Activated T-cell treated with anti-CD3 and anti-CD28 coated beads, Interleukin-2, amount 50 U/mL, for 72 hours (primary cell): ENCODE measurements around the gene BSG. TPM values are rescaled to one million over a fixed set of nuclear protein-coding genes. Genes with fewer than 3 reads are reported as not detected.

Experiments used
- ATAC-seq, 2 donors: fragments of 150-1000 bp; cut with Tn5 transposase; replicated peaks in 1 of 2; 2 replicates each; pipeline ENCODE4 v1.10.0; 2021; ENCODE audit warnings: moderate library complexity in 2 of 2, mild to moderate bottlenecking in 1 of 2
- DNase-seq, 2 donors: peaks; one replicate each; pipeline ENCODE4 v3.0.0; 2021 to 2022; ENCODE audit warnings: mixed read lengths in 1 of 2
- H3K27ac Mint-ChIP-seq: one replicate; pipeline ENCODE4 v1.8.0; 2022; ENCODE audit warnings: mild to moderate bottlenecking, moderate library complexity, mixed read lengths
- H3K27me3 Mint-ChIP-seq: one replicate; pipeline ENCODE4 v1.8.0; 2022; ENCODE audit warnings: low read depth, mixed read lengths
- H3K36me3 Mint-ChIP-seq, 2 donors: one replicate each; pipeline ENCODE4 v1.8.0; 2022; ENCODE audit warnings: mixed read lengths in 2 of 2, mild to moderate bottlenecking in 1 of 2; ENCODE audit not compliant: insufficient read depth in 2 of 2
- H3K4me1 Mint-ChIP-seq: one replicate; pipeline ENCODE4 v1.8.0; 2022; ENCODE audit warnings: low read depth, mixed read lengths
- H3K4me3 Mint-ChIP-seq, 2 donors: one replicate each; pipeline ENCODE4 v1.8.0; 2022; ENCODE audit warnings: mild to moderate bottlenecking in 2 of 2, mixed read lengths in 2 of 2, moderate library complexity in 2 of 2
- H3K9me3 Mint-ChIP-seq, 2 donors: one replicate each; pipeline ENCODE4 v1.8.0; 2022; ENCODE audit warnings: mixed read lengths in 2 of 2
- total RNA-seq, 2 donors: library from RNA; stranded (reverse); gene quantifications; one replicate each; pipeline ENCODE4 v1.2.3, GENCODE V29; 2022

Gene BSG
- total RNA-seq, 2 donors from 2014 or later, result 144 to 162 TPM

DNA sequence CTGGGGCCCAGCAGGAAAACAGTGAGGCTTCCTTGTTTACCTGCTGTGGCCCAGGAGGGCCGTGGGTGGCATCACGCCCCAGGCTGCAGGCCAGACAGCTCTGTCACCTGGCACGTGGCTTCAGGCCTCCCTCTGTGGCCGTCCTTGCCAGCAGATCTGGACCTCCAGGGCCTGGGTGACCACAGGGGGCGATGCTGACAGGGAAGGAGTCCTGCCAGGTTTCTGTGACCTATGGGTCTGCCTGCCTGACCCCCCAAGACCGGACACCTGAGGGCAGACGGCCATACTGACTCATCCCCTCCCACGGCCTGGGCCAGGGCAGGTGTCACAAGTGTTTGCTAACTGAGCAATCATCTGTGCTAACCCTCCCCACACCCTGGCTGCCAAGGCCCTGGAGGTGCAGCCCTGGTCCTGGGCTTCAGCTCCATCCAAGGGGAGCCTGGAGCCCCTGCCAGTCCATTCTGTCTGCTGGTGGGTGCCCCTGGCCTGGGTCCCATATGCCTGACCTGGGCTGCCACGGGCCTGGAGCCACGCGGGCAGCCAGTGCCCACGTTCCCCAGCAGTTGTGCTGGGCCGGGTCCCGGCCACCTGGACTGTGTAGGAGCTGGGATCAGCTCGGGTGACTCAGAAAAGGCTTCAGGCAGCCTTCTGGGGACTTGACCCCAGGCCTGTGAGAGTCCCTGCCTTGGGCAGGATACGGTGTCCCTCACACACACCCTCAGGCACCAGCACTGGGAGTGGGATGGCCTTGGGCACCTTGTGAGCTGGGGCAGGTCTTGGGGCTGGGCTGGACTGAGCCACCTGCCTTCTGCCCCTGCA lies 37.2 kb upstream of the BSG start:
- Mint-ChIP-seq H3K4me1 (peaks cover 15% of the 10 kb centered on the region), H3K27ac (no peak overlapping the region), H3K27me3 (no peaks in the 10 kb centered on the region), H3K4me3 (peak overlapping the region; percentile 17 to 66), H3K9me3 (no peaks in the 10 kb centered on the region), H3K36me3 (no peaks in the 10 kb centered on the region)
- no peak for DNase-seq
- ATAC-seq, result no peak

- peaks cover 15% of the 10 kb centered on the region for H3K4me1 Mint-ChIP-seq
- DNase-seq (no peak), ATAC-seq (no peak)
- H3K27ac Mint-ChIP-seq, result no peak overlapping the region
- H3K4me3 Mint-ChIP-seq, result no peak overlapping the region
- H3K9me3 Mint-ChIP-seq, result no peaks in the 10 kb centered on the region
- H3K36me3 Mint-ChIP-seq, result no peaks in the 10 kb centered on the region
- H3K27me3 Mint-ChIP-seq, result no peaks in the 10 kb centered on the region
Observed at GRCh38 chr19:536031-536880, 36.1 kb upstream of the BSG start.

- Mint-ChIP-seq H3K27me3 (no peaks in the 10 kb centered on the region), H3K27ac (no peak overlapping the region), H3K9me3 (no peaks in the 10 kb centered on the region), H3K36me3 (no peaks in the 10 kb centered on the region), H3K4me1 (peaks cover 15% of the 10 kb centered on the region), H3K4me3 (no peak overlapping the region)
- no peak for DNase-seq
- no peak for ATAC-seq
Observed at GRCh38 chr19:536881-537404, 35.5 kb upstream of the BSG start.

DNA sequence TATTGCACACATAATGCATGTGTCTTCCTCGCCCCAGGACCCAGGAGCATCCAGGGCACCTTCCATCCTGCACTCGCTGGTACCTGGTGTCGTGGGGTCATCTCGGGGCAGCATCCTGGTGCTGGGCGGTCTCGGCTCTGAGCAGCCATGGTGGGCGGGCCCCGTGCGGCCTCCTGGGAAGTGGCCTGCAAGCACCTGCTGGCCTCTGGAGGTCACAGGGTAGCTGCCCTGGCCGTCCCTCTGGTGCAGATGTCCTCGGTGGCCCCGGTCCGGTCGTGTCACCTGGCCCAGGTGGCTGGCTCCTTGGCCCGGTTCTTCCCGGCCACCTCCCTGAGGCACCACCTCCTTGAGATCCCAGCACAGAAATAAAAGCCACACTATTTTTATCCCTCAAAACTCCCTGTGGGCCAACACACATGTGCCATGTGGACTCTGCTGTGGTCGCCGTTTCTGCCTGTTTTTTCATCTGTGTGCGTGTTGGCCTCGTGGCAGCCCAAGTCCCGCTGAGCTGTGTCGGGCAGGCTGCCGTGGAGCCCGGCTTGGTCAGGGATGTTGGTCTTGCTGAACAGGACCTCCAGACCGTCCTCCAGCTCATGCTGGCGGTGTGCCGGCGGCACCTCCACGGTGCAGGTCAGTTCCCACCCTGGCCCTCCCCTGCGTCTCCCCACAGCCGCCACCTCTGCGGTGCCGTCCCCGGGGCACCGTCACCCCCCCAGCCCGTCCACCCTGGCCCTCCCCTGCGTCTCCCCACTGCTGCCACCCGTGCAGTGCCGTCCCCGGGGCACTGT lies 33.6 kb upstream of the BSG start:
- Mint-ChIP-seq H3K36me3 (no peaks in the 10 kb centered on the region), H3K4me3 (no peak overlapping the region), H3K4me1 (peaks cover 12% of the 10 kb centered on the region), H3K27ac (no peak overlapping the region), H3K9me3 (no peaks in the 10 kb centered on the region), H3K27me3 (no peaks in the 10 kb centered on the region)
- ATAC-seq (no peak), DNase-seq (no peak)

- no peaks in the 10 kb centered on the region for H3K27me3 Mint-ChIP-seq
- DNase-seq (no peak), ATAC-seq (no peak)
- H3K4me3 Mint-ChIP-seq, result no peak overlapping the region
- H3K4me1 Mint-ChIP-seq, result peaks cover 18% of the 10 kb centered on the region
- no peaks in the 10 kb centered on the region for H3K36me3 Mint-ChIP-seq
- no peaks in the 10 kb centered on the region for H3K9me3 Mint-ChIP-seq
- H3K27ac Mint-ChIP-seq, result no peak overlapping the region
Observed at GRCh38 chr19:539429-540030, 32.9 kb upstream of the BSG start.

DNA sequence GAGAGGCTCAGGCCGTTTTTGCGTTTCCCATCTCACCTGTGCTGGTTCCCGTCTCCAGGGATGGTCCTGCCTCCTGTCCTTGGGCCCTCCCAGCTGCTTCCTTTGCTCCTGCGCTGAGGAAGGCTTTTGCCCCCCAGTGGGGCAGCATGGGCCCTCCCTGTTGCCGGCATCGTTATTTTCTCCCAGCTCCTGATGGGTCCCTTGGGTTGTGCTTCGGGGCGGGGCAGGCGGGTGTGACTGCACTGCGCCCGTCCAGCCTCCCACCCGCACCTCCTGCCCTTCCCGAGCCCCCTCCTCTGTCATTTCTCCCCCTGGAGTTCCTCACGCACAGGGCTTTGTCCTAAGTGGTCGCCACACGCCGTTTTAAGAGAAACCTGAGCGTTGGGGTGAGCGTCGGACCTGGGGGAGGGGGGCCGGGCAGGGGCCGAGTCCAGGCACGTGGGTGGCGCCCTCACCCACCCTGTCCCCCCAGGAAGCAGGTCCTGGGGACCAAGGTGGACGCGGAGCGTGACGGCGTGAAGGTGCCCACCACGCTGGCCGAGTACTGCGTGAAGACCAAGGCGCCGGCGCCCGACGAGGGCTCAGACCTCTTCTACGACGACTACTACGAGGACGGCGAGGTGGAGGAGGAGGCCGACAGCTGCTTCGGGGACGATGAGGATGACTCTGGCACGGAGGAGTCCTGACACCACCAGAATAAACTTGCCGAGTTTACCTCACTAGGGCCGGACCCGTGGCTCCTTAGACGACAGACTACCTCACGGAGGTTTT lies 31.3 kb upstream of the BSG start:
- H3K36me3 Mint-ChIP-seq, result no peaks in the 10 kb centered on the region

DNA sequence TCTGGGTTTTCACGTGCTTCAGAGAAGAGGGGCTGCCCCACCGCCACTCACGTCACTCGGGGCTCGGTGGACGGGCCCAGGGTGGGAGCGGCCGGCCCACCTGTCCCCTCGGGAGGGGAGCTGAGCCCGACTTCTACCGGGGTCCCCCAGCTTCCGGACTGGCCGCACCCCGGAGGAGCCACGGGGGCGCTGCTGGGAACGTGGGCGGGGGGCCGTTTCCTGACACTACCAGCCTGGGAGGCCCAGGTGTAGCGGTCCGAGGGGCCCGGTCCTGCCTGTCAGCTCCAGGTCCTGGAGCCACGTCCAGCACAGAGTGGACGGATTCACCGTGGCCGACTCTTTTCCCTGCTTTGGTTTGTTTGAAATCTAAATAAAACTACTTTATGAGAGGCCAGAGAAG lies 30.7 kb upstream of the BSG start:
- Mint-ChIP-seq H3K36me3 (no peaks in the 10 kb centered on the region), H3K4me1 (peaks cover 21% of the 10 kb centered on the region), H3K27ac (no peak overlapping the region), H3K9me3 (no peaks in the 10 kb centered on the region), H3K4me3 (no peak overlapping the region), H3K27me3 (no peaks in the 10 kb centered on the region)
- DNase-seq, result no peak
- ATAC-seq, result no peak

More for the DNA sequence above, 31.3 kb upstream of the BSG start:
- Mint-ChIP-seq H3K4me3 (no peak overlapping the region), H3K27ac (no peak overlapping the region), H3K4me1 (peaks cover 21% of the 10 kb centered on the region), H3K9me3 (no peaks in the 10 kb centered on the region), H3K27me3 (no peaks in the 10 kb centered on the region)
- DNase-seq (no peak), ATAC-seq (no peak)

DNA sequence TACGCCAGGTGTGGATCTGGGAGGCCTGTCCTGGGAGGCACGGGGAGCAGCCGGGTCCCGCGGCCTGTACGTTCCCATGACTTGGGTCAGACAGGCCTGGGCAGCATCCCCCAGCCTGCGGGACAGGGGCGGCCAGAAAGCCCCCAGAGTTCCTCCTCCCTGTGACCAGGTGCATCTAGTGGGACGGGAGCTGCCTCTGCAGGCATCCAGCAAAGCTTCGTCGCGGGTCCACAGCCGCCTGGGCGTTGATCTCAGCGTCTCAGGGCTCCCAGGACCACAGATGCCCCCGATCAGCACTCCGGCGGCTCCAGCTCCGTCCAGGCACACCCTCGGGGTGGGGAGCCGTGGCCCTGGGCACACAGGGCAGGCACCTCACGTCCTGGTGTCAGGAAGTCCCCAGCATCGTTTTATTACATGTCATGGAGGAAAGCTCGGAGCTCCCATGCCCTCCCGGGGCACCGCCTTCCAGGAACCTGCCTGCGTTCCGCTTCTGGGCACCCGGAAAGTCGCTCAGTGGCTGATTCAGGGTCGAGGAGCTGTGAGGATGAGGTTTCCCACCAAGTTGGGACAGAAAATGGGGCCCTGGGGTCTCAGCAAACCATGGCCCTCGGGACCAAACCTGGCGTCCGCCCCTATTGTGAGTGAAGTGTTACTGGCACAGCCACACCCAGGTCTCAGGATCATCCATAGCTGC lies 30.1 kb upstream of the BSG start:
- Mint-ChIP-seq H3K27ac (no peak overlapping the region), H3K27me3 (no peaks in the 10 kb centered on the region), H3K36me3 (no peaks in the 10 kb centered on the region), H3K4me3 (no peak overlapping the region), H3K4me1 (peaks cover 21% of the 10 kb centered on the region), H3K9me3 (no peaks in the 10 kb centered on the region)
- ATAC-seq, result no peak
- DNase-seq, result no peak

- peak within 1 kb of the TSS; percentile 82 to 89 for H3K4me3 Mint-ChIP-seq
- peaks cover 30% of the 10 kb centered on the region for H3K4me1 Mint-ChIP-seq
- peak; percentile 97 for ATAC-seq
- no peaks in the 10 kb centered on the region for H3K36me3 Mint-ChIP-seq
- no peaks in the 10 kb centered on the region for H3K27me3 Mint-ChIP-seq
- no peaks in the 10 kb centered on the region for H3K9me3 Mint-ChIP-seq
- H3K27ac Mint-ChIP-seq, result peak within 1 kb of the TSS; percentile 57
- DNase-seq, result peak; percentile 80 to 82
Observed at GRCh38 chr19:543910-544608, 28.3 kb upstream of the BSG start, which contains the start of gene GZMM. Gene GZMM, plus strand, starts transcription at chr19:544053. Its CDS starts 19 bp downstream, at chr19:544072.

GRCh38 chr19:547117-547516 lies 25.3 kb upstream of the BSG start:
- no peaks in the 10 kb centered on the region for H3K36me3 Mint-ChIP-seq
- peaks cover 30% of the 10 kb centered on the region for H3K4me1 Mint-ChIP-seq
- H3K4me3 Mint-ChIP-seq, result no peak overlapping the region
- H3K27me3 Mint-ChIP-seq, result no peaks in the 10 kb centered on the region
- H3K9me3 Mint-ChIP-seq, result no peaks in the 10 kb centered on the region
- DNase-seq (no peak), ATAC-seq (no peak)
- H3K27ac Mint-ChIP-seq, result no peak overlapping the region
